Caco-2 (cell line): ENCODE measurements around the gene GNPNAT1. TPM values are rescaled to one million over a fixed set of nuclear protein-coding genes. Genes with fewer than 3 reads are reported as not detected.

ENCODE experiments used
- BruUV-seq: library from RNA; stranded (reverse); fragments of 400-500 nt; replicated peaks from 2 replicates; lab custom pipeline; 2021; lab: Mats Ljungman, UMichigan
- CTCF ChIA-PET: fragments of 300-600 bp; sonication (Branson Sonifier 250); formaldehyde crosslinking; loops from one replicate; lab custom pipeline; 2022; ENCODE audit warnings: antibody characterized with exemption; lab: Charles Lee
- POLR2A ChIA-PET: fragments of 300-600 bp; sonication (Branson Sonifier 250); formaldehyde crosslinking; loops from one replicate; lab custom pipeline; 2022; ENCODE audit warnings: antibody characterized with exemption; lab: Charles Lee
- DNase-seq, 2 experiments: peaks; one replicate each; pipeline versions ENCODE4 v3.0.0 to v3.0.0-alpha.2; 2020 to 2022
- H3K27me3 ChIP-seq: replicated peaks from 2 replicates; pipeline ENCODE4 v1.6.0; 2011; ENCODE audit warnings: low read length; ENCODE audit not compliant: control insufficient read depth, insufficient read depth
- H3K36me3 ChIP-seq: 2 replicates; pipeline ENCODE4 v1.5.1; 2011; ENCODE audit warnings: low read length; ENCODE audit not compliant: control insufficient read depth, insufficient read depth
- H3K4me1 ChIP-seq: fragments of 250-450 bp; sonication (Bioruptor Pico); 2 replicates; pipeline ENCODE4 v1.5.1; 2020; ENCODE audit warnings: mild to moderate bottlenecking
- H3K4me3 ChIP-seq: 2 replicates; pipeline ENCODE4 v1.5.1; 2011; ENCODE audit warnings: low read depth, mild to moderate bottlenecking, control low read depth, low read length
- H3K9me3 ChIP-seq: fragments of 250-450 bp; sonication (Bioruptor Pico); 2 replicates; pipeline ENCODE4 v1.5.1; 2020; ENCODE audit warnings: mild to moderate bottlenecking, moderate library complexity
- H3K27ac Mint-ChIP-seq: one replicate; pipeline ENCODE4 v1.8.0; 2022; ENCODE audit warnings: mixed read lengths; ENCODE audit not compliant: unreplicated experiment
- H3K27me3 Mint-ChIP-seq: one replicate; pipeline ENCODE4 v1.8.0; 2022; ENCODE audit warnings: mixed read lengths; ENCODE audit not compliant: insufficient read depth, unreplicated experiment
- H3K36me3 Mint-ChIP-seq: one replicate; pipeline ENCODE4 v1.8.0; 2022; ENCODE audit warnings: mild to moderate bottlenecking, mixed read lengths; ENCODE audit not compliant: insufficient read depth, unreplicated experiment
- H3K4me1 Mint-ChIP-seq: one replicate; pipeline ENCODE4 v1.8.0; 2022; ENCODE audit warnings: low read depth, mixed read lengths; ENCODE audit not compliant: unreplicated experiment
- H3K4me3 Mint-ChIP-seq: one replicate; pipeline ENCODE4 v1.8.0; 2022; ENCODE audit warnings: mild to moderate bottlenecking, moderate library complexity, mixed read lengths; ENCODE audit not compliant: unreplicated experiment
- H3K9me3 Mint-ChIP-seq: one replicate; pipeline ENCODE4 v1.8.0; 2022; ENCODE audit warnings: mixed read lengths; ENCODE audit not compliant: unreplicated experiment
- intact Hi-C: fragments of 100-400 bp; cut with micrococcal nuclease; formaldehyde crosslinking; loops from one replicate; pipeline ENCODE4 v1.10.0; 2022; ENCODE audit not compliant: unreplicated experiment
- total RNA-seq: library from RNA; stranded (reverse); gene quantifications from 2 replicates; pipeline ENCODE4 v1.2.3, GENCODE V29; 2022
- TF ChIP-seq, protein P1 (sequence below), 2 experiments: fragments of 200-600 bp in 1 of 2; IDR thresholded peaks; 1 replicate in 1 of 2; 2 replicates in 1 of 2; pipeline versions ENCODE4 v1.5.1 to v1.8.0; 2011 to 2022; ENCODE audit warnings: antibody characterized with exemption in 1 of 2, control low read depth in 1 of 2, inconsistent platforms in 1 of 2, low read depth in 1 of 2, low read length in 1 of 2, mild to moderate bottlenecking in 1 of 2, moderate library complexity in 1 of 2; ENCODE audit not compliant: insufficient read depth in 1 of 2, severe bottlenecking in 1 of 2, unreplicated experiment in 1 of 2

GNPNAT1 gene
- total RNA-seq, 1 experiment from 2014 or later = 41.6 TPM

- intact Hi-C loops = no loop called here
- H3K36me3 ChIP-seq = no peaks in the 10 kb centered on the region
- no peaks in the 10 kb centered on the region for H3K9me3 ChIP-seq
- no peak overlapping the region for H3K27ac Mint-ChIP-seq
- peaks cover 20% of the 10 kb centered on the region for H3K4me1 ChIP-seq
- peaks cover 6% of the 10 kb centered on the region for H3K4me1 Mint-ChIP-seq
- TF ChIP-seq, protein P1, sequence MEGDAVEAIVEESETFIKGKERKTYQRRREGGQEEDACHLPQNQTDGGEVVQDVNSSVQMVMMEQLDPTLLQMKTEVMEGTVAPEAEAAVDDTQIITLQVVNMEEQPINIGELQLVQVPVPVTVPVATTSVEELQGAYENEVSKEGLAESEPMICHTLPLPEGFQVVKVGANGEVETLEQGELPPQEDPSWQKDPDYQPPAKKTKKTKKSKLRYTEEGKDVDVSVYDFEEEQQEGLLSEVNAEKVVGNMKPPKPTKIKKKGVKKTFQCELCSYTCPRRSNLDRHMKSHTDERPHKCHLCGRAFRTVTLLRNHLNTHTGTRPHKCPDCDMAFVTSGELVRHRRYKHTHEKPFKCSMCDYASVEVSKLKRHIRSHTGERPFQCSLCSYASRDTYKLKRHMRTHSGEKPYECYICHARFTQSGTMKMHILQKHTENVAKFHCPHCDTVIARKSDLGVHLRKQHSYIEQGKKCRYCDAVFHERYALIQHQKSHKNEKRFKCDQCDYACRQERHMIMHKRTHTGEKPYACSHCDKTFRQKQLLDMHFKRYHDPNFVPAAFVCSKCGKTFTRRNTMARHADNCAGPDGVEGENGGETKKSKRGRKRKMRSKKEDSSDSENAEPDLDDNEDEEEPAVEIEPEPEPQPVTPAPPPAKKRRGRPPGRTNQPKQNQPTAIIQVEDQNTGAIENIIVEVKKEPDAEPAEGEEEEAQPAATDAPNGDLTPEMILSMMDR (IDR thresholded peaks at IDR 0.05; ENCODE audit: insufficient read depth in 1 of 2, low read depth in 1 of 2, low read length in 1 of 2, severe bottlenecking in 1 of 2, unreplicated experiment in 1 of 2) = no peak
- POLR2A ChIA-PET = no interaction called here
- H3K27me3 Mint-ChIP-seq = no peaks in the 10 kb centered on the region
- no peak overlapping the region for H3K4me3 ChIP-seq
- no TSS peak for BruUV-seq
- no peak overlapping the region for H3K4me3 Mint-ChIP-seq
- peak in 1 of 2 experiments; percentile 24 for DNase-seq
- H3K36me3 Mint-ChIP-seq = peaks cover 18% of the 10 kb centered on the region
- H3K9me3 Mint-ChIP-seq = no peaks in the 10 kb centered on the region
- CTCF ChIA-PET = no interaction called here
- no peaks in the 10 kb centered on the region for H3K27me3 ChIP-seq
Observed at GRCh38 chr14:52793061-52793460, 1.7 kb upstream of the GNPNAT1 start.

DNA sequence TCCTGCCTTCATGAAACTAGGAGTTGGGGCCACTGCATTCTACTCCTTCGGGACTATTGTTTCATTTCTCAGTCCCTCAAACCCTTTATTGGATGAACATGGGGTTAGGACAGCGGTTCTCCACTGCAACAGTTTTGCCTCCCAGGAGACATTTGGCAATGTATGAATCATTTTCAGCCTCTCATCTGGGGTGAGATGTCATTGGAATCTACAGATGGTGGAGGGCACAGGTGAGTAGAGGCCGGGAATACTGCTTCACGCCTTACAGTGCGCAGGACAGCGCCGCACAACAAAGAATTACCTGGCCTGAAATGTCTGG lies 649 bp upstream of the GNPNAT1 start:
- no peaks in the 10 kb centered on the region for H3K36me3 ChIP-seq
- DNase-seq = peak in 1 of 2 experiments; percentile 5
- H3K27me3 ChIP-seq = no peaks in the 10 kb centered on the region
- TF ChIP-seq, protein P1 (IDR thresholded peaks at IDR 0.05; ENCODE audit: insufficient read depth in 1 of 2, low read depth in 1 of 2, low read length in 1 of 2, severe bottlenecking in 1 of 2, unreplicated experiment in 1 of 2) = no peak
- Mint-ChIP-seq H3K9me3 (no peaks in the 10 kb centered on the region), H3K4me3 (peak overlapping the region; percentile 98), H3K4me1 (peaks cover 6% of the 10 kb centered on the region), H3K27ac (peak overlapping the region; percentile 87), H3K36me3 (peaks cover 22% of the 10 kb centered on the region), H3K27me3 (no peaks in the 10 kb centered on the region)
- H3K4me3 ChIP-seq = peak overlapping the region; percentile 73
- intact Hi-C loops = no loop called here
- BruUV-seq = TSS peak; percentile 85
- CTCF ChIA-PET = no interaction called here
- H3K4me1 ChIP-seq = peaks cover 20% of the 10 kb centered on the region
- POLR2A ChIA-PET = interaction anchor here (0.5 to 0.6 kb wide), 2 partner anchors 109 to 176 kb away, joined by 3 to 6 read pairs; no protein-coding TSS in a partner anchor
- H3K9me3 ChIP-seq = no peaks in the 10 kb centered on the region

GRCh38 chr14:52790756-52791222 lies 618 bp downstream of the GNPNAT1 start:
- Histone ChIP-seq H3K4me3 (peak overlapping the region; percentile 73), H3K9me3 (no peaks in the 10 kb centered on the region), H3K27me3 (no peaks in the 10 kb centered on the region), H3K36me3 (no peaks in the 10 kb centered on the region), H3K4me1 (peaks cover 20% of the 10 kb centered on the region)
- Mint-ChIP-seq H3K27me3 (no peaks in the 10 kb centered on the region), H3K4me3 (peak overlapping the region; percentile 98), H3K4me1 (peaks cover 6% of the 10 kb centered on the region), H3K9me3 (no peaks in the 10 kb centered on the region), H3K36me3 (peaks cover 25% of the 10 kb centered on the region), H3K27ac (peak overlapping the region; percentile 87)
- ChIA-PET CTCF (interaction anchor here (1.2 kb wide), 1 partner anchor 170 kb away, joined by 4 read pairs; no protein-coding TSS in a partner anchor), POLR2A (interaction anchor here (0.8 kb wide), 1 partner anchor 59 kb away, joined by 3 read pairs; no protein-coding TSS in a partner anchor)
- intact Hi-C loops = loop anchor here (2.0 kb wide), 1 partner anchor 60 kb away; the partner anchor contains the start of gene STYX
- no TSS peak for BruUV-seq
- TF ChIP-seq, protein P1 (IDR thresholded peaks at IDR 0.05; ENCODE audit: insufficient read depth in 1 of 2, low read depth in 1 of 2, low read length in 1 of 2, severe bottlenecking in 1 of 2, unreplicated experiment in 1 of 2) = no peak
- no peak for DNase-seq
